K562 (cell line): ENCODE results near the gene DNAJB11. TPM values are rescaled to one million over a fixed set of nuclear protein-coding genes. Genes with fewer than 3 reads are reported as not detected.

Experiments used
- ARID1B ChIP-seq: fragments of 450-650 bp; IDR thresholded peaks from 2 replicates; pipeline ENCODE4 v1.6.1; 2016; ENCODE audit warnings: antibody characterized with exemption, mild to moderate bottlenecking, inconsistent platforms
- CBFA2T3 ChIP-seq: fragments of 450-650 bp; IDR thresholded peaks from 2 replicates; pipeline ENCODE4 v1.6.1; 2017
- CEBPB ChIP-seq: fragments of 450-650 bp; IDR thresholded peaks from 2 replicates; pipeline ENCODE4 v1.6.1; 2016; ENCODE audit warnings: missing genetic modification characterization, missing compliant biosample characterization
- DPF2 ChIP-seq: fragments of 450-650 bp; IDR thresholded peaks from 2 replicates; pipeline ENCODE4 v1.6.1; 2016
- FOSL1 ChIP-seq: fragments of 200-800 bp; sonication (Bioruptor generic); conservative IDR thresholded peaks from 2 replicates; pipeline ENCODE4 v1.6.1; 2016; ENCODE audit warnings: missing genetic modification characterization, missing compliant biosample characterization
- GTF2F1 ChIP-seq: IDR thresholded peaks from 2 replicates; pipeline ENCODE4 v1.6.1; 2011; ENCODE audit warnings: low read depth, low read length, improper control_type of control experiment
- HDAC3 ChIP-seq: fragments of 450-650 bp; IDR thresholded peaks from 2 replicates; pipeline ENCODE4 v1.6.1; 2018; ENCODE audit warnings: borderline replicate concordance, mild to moderate bottlenecking, moderate library complexity; ENCODE audit not compliant: partially characterized antibody
- HEY1 ChIP-seq: fragments of 250-450 bp; sonication (Bioruptor Pico); IDR thresholded peaks from 2 replicates; pipeline ENCODE4 v1.5.0; 2020; ENCODE audit warnings: mild to moderate bottlenecking, moderate library complexity, borderline replicate concordance
- JUN ChIP-seq, 2 experiments: sonication (generic) in 1 of 2; formaldehyde crosslinking in 1 of 2; IDR thresholded peaks; 2 replicates each; pipeline versions ENCODE4 v1.6.1 to v1.8.0; 2012 to 2022; ENCODE audit warnings: borderline replicate concordance in 2 of 2, mild to moderate bottlenecking in 2 of 2, improper control_type of control experiment in 1 of 2, low read depth in 1 of 2, low read length in 1 of 2, missing genetic modification reagents in 1 of 2
- JUND ChIP-seq, 2 experiments: IDR thresholded peaks; 2 replicates in 1 of 2; 3 replicates in 1 of 2; pipeline ENCODE4 v1.6.1; 2011; ENCODE audit warnings: borderline replicate concordance in 2 of 2, low read depth in 2 of 2, low read length in 2 of 2, improper control_type of control experiment in 1 of 2, missing biosample characterization in 1 of 2, missing genetic modification characterization in 1 of 2, missing genetic modification reagents in 1 of 2
- KLF16 ChIP-seq: IDR thresholded peaks from 2 replicates; pipeline ENCODE4 v1.6.1; 2016; ENCODE audit warnings: antibody characterized with exemption
- MEIS2 ChIP-seq: fragments of 450-650 bp; IDR thresholded peaks from 2 replicates; pipeline ENCODE4 v1.6.1; 2014; ENCODE audit warnings: mild to moderate bottlenecking; ENCODE audit not compliant: partially characterized antibody
- NR4A1 ChIP-seq, 2 experiments: fragments of 250-450 bp in 1 of 2; fragments of 450-650 bp in 1 of 2; sonication (Bioruptor Pico) in 1 of 2; IDR thresholded peaks; 2 replicates each; pipeline versions ENCODE4 v1.4.0 to v1.6.1; 2016 to 2020; ENCODE audit warnings: mild to moderate bottlenecking in 2 of 2, missing compliant biosample characterization in 1 of 2, missing genetic modification characterization in 1 of 2, moderate library complexity in 1 of 2
- SMARCE1 ChIP-seq: fragments of 450-650 bp; IDR thresholded peaks from 2 replicates; pipeline ENCODE4 v1.7.1; 2016; ENCODE audit warnings: mild to moderate bottlenecking
- TBP ChIP-seq: optimal IDR thresholded peaks from 2 replicates; pipeline ENCODE3; 2011; ENCODE audit warnings: low read depth, low read length, improper control_type of control experiment
- ZKSCAN1 ChIP-seq: fragments of 150-350 bp; IDR thresholded peaks from 2 replicates; pipeline ENCODE4 v1.6.1; 2016; ENCODE audit warnings: low read depth, low read length
- polyA plus RNA-seq, 8 experiments: library from polyadenylated mRNA; depleted of rRNA in 4 of 8; stranded (reverse) in 5 of 8; unstranded in 3 of 8; fragments of >200 nt; fragmentation: Nextera tagmentation in 2 of 8; fragmentation: Illumina TruSeq in 1 of 8; extraction: Ambion mirVana in 2 of 8; extraction: Trizol in 1 of 8; gene quantifications; 2 replicates each; pipeline versions ENCODE4 v1.2.1 to v1.2.3, GENCODE V29; 2011 to 2014; ENCODE audit warnings: inconsistent platforms in 1 of 8, missing spikeins in 1 of 8
- total RNA-seq, 7 experiments: library from RNA; depleted of rRNA in 6 of 7; stranded (reverse); fragments of >200 nt in 6 of 7; fragmentation: Illumina TruSeq in 2 of 7; extraction: Trizol in 2 of 7; gene quantifications; 2 replicates each; pipeline versions ENCODE4 v1.2.1 to v1.2.3, GENCODE V29; 2011 to 2021; ENCODE audit warnings: low replicate concordance in 1 of 7
- TF ChIP-seq, protein P1 (sequence below): sonication (generic); IDR thresholded peaks from 2 replicates; pipeline ENCODE4 v1.6.1; 2016
- TF ChIP-seq, protein P2 (sequence below): fragments of 250-450 bp; sonication (Bioruptor Pico); IDR thresholded peaks from 2 replicates; pipeline ENCODE4 v1.8.0; 2022; ENCODE audit warnings: inconsistent platforms, mild to moderate bottlenecking, moderate library complexity, borderline replicate concordance
- TF ChIP-seq, protein P3 (sequence below): fragments of 450-650 bp; IDR thresholded peaks from 2 replicates; pipeline ENCODE4 v1.6.1; 2016
- TF ChIP-seq, protein P4 (sequence below): sonication (generic); formaldehyde crosslinking; IDR thresholded peaks from 2 replicates; pipeline ENCODE4 v1.8.1; 2023; ENCODE audit warnings: mild to moderate bottlenecking, missing genetic modification reagents

Gene DNAJB11
- total and polyA plus RNA-seq, 9 of the 15 experiments (the other 6 are each of a cell fraction or from before 2014, with no cell fraction given) = 14.8 to 74.7 (median 63.8) TPM

DNA sequence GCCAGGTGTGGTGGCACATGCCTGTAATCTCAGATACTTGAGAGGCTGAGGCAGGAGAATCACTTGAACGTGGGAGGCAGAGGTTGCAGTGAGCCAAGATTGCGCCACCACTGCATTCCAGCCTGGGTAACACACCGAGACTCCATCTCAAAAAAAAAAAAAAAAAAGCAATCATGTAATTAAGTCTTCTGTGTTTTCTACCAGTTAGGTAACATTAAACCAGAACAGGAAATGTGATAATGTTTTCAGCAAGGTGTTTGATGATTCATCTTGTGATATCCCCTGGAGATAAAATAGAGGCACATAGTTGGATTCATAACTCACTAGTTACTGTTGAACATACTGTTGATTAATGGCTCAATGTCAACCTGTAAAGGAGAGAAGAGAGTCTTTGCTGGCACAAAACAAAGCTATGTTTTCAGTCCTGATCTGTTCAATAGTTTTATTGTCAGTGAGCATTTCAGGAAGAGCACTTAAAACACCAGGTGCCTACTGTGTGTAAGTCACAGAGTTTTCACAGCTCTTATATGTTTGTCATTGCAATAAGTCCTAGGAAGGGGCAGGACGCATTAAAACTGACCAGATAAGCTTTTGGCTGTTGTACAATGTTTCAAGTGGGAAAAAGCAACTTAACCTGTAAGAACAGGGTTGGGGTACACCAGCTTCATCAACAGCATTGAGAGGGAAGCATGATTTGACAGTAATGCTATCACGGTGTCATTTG is 19.5 kb downstream of the DNAJB11 start (continued):
- TF ChIP-seq, protein P1, sequence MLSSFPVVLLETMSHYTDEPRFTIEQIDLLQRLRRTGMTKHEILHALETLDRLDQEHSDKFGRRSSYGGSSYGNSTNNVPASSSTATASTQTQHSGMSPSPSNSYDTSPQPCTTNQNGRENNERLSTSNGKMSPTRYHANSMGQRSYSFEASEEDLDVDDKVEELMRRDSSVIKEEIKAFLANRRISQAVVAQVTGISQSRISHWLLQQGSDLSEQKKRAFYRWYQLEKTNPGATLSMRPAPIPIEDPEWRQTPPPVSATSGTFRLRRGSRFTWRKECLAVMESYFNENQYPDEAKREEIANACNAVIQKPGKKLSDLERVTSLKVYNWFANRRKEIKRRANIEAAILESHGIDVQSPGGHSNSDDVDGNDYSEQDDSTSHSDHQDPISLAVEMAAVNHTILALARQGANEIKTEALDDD = peak; percentile 68; the same call in 1 of the 2 replicates
- TF ChIP-seq FOSL1 (tag) (peak; percentile 61; the same call in 1 of the 2 replicates), ZKSCAN1 (peak; percentile 61; the same call in 1 of the 2 replicates), MEIS2 (peak; percentile 77), KLF16 (no peak), SMARCE1 (peak; percentile 41; the same call in 1 of the 2 replicates), CEBPB (tag) (peak; percentile 84), CBFA2T3 (peak; percentile 13; the same call in 1 of the 2 replicates), HDAC3 (no peak), HEY1 (CRISPR knock-in tag) (no peak), JUND (IDR thresholded peaks at IDR 0.05; ENCODE audit: borderline replicate concordance, low read depth, low read length) (peak; percentile 54; the same call in 1 of the 2 replicates), JUND (tag; IDR thresholded peaks at IDR 0.05; ENCODE audit: borderline replicate concordance, low read depth, low read length) (0 out of 3 replicates have a peak, but pooled peaks have one; percentile 27), NR4A1 (CRISPR knock-in tag; IDR thresholded peaks at IDR 0.05) (no peak), NR4A1 (tag; IDR thresholded peaks at IDR 0.05) (no peak), JUN (IDR thresholded peaks at IDR 0.05; ENCODE audit: borderline replicate concordance, low read depth, low read length) (0 out of 2 replicates have a peak, but pooled peaks have one; percentile 27), JUN (CRISPR knock-in tag; IDR thresholded peaks at IDR 0.05; ENCODE audit: borderline replicate concordance) (no peak), GTF2F1 (no peak), TBP (no peak), DPF2 (peak; percentile 28; the same call in 1 of the 2 replicates), ARID1B (peak; percentile 53)
- TF ChIP-seq, protein P2, sequence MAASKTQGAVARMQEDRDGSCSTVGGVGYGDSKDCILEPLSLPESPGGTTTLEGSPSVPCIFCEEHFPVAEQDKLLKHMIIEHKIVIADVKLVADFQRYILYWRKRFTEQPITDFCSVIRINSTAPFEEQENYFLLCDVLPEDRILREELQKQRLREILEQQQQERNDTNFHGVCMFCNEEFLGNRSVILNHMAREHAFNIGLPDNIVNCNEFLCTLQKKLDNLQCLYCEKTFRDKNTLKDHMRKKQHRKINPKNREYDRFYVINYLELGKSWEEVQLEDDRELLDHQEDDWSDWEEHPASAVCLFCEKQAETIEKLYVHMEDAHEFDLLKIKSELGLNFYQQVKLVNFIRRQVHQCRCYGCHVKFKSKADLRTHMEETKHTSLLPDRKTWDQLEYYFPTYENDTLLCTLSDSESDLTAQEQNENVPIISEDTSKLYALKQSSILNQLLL = no peak
- TF ChIP-seq, protein P3, sequence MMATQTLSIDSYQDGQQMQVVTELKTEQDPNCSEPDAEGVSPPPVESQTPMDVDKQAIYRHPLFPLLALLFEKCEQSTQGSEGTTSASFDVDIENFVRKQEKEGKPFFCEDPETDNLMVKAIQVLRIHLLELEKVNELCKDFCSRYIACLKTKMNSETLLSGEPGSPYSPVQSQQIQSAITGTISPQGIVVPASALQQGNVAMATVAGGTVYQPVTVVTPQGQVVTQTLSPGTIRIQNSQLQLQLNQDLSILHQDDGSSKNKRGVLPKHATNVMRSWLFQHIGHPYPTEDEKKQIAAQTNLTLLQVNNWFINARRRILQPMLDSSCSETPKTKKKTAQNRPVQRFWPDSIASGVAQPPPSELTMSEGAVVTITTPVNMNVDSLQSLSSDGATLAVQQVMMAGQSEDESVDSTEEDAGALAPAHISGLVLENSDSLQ = peak; percentile 36; the same call in 1 of the 2 replicates
- TF ChIP-seq, protein P4, sequence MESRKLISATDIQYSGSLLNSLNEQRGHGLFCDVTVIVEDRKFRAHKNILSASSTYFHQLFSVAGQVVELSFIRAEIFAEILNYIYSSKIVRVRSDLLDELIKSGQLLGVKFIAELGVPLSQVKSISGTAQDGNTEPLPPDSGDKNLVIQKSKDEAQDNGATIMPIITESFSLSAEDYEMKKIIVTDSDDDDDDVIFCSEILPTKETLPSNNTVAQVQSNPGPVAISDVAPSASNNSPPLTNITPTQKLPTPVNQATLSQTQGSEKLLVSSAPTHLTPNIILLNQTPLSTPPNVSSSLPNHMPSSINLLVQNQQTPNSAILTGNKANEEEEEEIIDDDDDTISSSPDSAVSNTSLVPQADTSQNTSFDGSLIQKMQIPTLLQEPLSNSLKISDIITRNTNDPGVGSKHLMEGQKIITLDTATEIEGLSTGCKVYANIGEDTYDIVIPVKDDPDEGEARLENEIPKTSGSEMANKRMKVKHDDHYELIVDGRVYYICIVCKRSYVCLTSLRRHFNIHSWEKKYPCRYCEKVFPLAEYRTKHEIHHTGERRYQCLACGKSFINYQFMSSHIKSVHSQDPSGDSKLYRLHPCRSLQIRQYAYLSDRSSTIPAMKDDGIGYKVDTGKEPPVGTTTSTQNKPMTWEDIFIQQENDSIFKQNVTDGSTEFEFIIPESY (CRISPR knock-in tag) = no peak
